Mucosa of stomach (tissue), 1 donor: Measurements from ENCODE around the gene PLXNA2.

ENCODE experiments used
- H3K27me3 ChIP-seq: one replicate; pipeline ENCODE4 v1.7.0; 2013; ENCODE audit warnings: mild to moderate bottlenecking, low read length; ENCODE audit not compliant: control insufficient read depth, insufficient read depth
- H3K36me3 ChIP-seq: one replicate; pipeline ENCODE4 v1.7.0; 2013; ENCODE audit warnings: low read length; ENCODE audit not compliant: control insufficient read depth, insufficient read depth
- H3K4me1 ChIP-seq: one replicate; pipeline ENCODE4 v1.7.0; 2013; ENCODE audit warnings: mild to moderate bottlenecking, low read length; ENCODE audit not compliant: control insufficient read depth, insufficient read depth
- H3K4me3 ChIP-seq: one replicate; pipeline ENCODE4 v1.7.0; 2013; ENCODE audit warnings: low read length
- H3K9ac ChIP-seq: one replicate; pipeline ENCODE4 v1.7.0; 2013; ENCODE audit warnings: mild to moderate bottlenecking, low read length, moderate library complexity
- H3K9me3 ChIP-seq: one replicate; pipeline ENCODE4 v1.7.0; 2013; ENCODE audit warnings: mild to moderate bottlenecking, low read length, moderate library complexity; ENCODE audit not compliant: control insufficient read depth
- donor health status: Pancreatic carcinoma.

The PLXNA2 gene

DNA sequence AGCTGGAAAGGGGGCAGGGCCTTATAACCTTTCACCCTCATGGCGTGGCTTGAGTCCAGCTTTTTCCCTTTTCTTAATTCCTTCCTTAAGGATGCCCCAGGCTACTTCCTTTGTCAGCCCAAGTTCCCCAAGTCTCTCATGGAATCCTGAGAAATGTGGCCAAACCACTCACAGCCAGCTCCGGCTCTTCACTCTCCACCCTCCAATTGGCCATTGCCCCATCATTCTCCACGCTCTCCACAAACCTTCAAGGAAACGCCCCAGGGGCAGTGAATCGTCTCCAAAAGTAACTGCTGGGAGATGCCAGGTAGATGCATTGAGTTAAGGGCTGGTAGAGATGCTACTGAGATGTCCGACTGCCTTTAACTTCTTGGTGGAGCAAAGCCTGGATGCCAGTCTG is 219.8 kb downstream of the PLXNA2 start:
- Histone ChIP-seq H3K4me3 (no peak overlapping the region), H3K27me3 (no peaks in the 10 kb centered on the region), H3K9ac (no peak overlapping the region), H3K9me3 (no peaks in the 10 kb centered on the region), H3K4me1 (peaks cover 13% of the 10 kb centered on the region), H3K36me3 (peaks cover 13% of the 10 kb centered on the region)

GRCh38 chr1:208019257-208019656 is 224.9 kb downstream of the PLXNA2 start:
- no peak overlapping the region for H3K9ac ChIP-seq
- peaks cover 6% of the 10 kb centered on the region for H3K4me1 ChIP-seq
- no peak overlapping the region for H3K4me3 ChIP-seq

GRCh38 chr1:208015255-208015654 is 228.9 kb downstream of the PLXNA2 start:
- Histone ChIP-seq H3K4me3 (no peak overlapping the region), H3K27me3 (no peaks in the 10 kb centered on the region), H3K4me1 (no peaks in the 10 kb centered on the region), H3K9me3 (no peaks in the 10 kb centered on the region), H3K36me3 (no peaks in the 10 kb centered on the region), H3K9ac (no peak overlapping the region)

More at GRCh38 chr1:208019257-208019656, 224.9 kb downstream of the PLXNA2 start:
- no peaks in the 10 kb centered on the region for H3K27me3 ChIP-seq
- no peaks in the 10 kb centered on the region for H3K9me3 ChIP-seq
- H3K36me3 ChIP-seq = no peaks in the 10 kb centered on the region

- H3K9ac ChIP-seq = no peak overlapping the region
- no peaks in the 10 kb centered on the region for H3K4me1 ChIP-seq
- no peaks in the 10 kb centered on the region for H3K9me3 ChIP-seq
- no peaks in the 10 kb centered on the region for H3K36me3 ChIP-seq
- no peak overlapping the region for H3K4me3 ChIP-seq
- H3K27me3 ChIP-seq = no peaks in the 10 kb centered on the region
Measured at GRCh38 chr1:208013210-208013609, 231.0 kb downstream of the PLXNA2 start.

DNA sequence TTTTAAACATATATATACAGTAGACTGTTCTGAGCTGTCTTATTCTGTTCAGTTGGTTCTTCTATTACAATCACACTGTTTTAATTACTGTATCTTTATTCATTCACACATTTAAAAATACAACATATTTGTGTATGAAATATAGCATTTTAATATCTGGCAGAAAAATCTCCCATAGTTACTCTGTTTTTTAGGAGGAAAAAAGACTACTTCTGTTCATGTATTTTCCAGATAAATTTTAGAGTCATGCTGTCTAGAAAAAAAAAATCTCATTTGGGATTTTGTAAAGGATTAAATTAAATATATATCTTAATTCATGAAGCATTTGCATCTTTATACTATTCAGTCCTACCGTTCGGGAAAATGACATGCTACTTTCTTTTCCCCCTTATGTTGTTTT is 231.5 kb downstream of the PLXNA2 start:
- Histone ChIP-seq H3K4me1 (no peaks in the 10 kb centered on the region), H3K4me3 (no peak overlapping the region), H3K9me3 (no peaks in the 10 kb centered on the region), H3K36me3 (no peaks in the 10 kb centered on the region), H3K9ac (no peak overlapping the region), H3K27me3 (no peaks in the 10 kb centered on the region)

GRCh38 chr1:208010487-208011071 is 233.6 kb downstream of the PLXNA2 start:
- Histone ChIP-seq H3K4me3 (no peak overlapping the region), H3K9me3 (no peaks in the 10 kb centered on the region), H3K4me1 (no peaks in the 10 kb centered on the region), H3K9ac (no peak overlapping the region), H3K27me3 (no peaks in the 10 kb centered on the region), H3K36me3 (no peaks in the 10 kb centered on the region)

DNA sequence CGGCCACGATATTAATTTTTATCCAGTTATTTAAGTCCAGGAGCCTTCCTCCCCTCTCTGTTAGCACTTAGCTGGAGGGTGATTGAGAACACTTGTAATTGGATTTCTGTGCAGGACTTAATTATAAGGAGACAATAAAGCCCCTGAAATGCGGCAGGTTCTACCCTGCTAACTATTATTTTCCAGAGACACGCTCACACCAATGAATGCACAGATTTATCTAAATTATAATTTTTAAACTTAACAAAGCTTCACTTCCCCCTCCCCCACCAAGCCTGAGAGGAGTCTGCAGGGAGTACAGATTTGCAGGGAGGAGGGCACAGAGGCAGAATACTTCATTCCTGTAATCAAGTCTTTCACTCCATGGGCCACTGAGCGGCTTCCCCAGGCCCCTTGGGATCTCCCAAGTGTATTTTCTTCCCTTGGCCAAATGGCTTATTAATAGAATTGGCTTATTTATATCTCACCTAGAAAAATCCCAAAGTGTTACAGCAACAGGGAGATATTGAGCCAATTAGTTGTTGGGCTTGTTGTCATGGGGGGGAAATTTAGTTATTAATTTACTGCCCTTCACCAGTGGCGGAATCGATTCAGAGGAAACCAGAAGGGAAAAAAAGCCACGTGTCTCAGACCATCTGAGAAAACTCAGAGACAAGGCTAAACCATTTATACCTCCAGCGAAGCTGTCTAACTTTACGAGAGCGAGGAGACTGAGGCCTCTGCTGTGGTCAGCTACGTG is 234.3 kb downstream of the PLXNA2 start:
- H3K27me3 ChIP-seq = no peaks in the 10 kb centered on the region
- H3K9ac ChIP-seq = no peak overlapping the region
- H3K4me1 ChIP-seq = no peaks in the 10 kb centered on the region
- no peaks in the 10 kb centered on the region for H3K9me3 ChIP-seq
- H3K36me3 ChIP-seq = no peaks in the 10 kb centered on the region
- no peak overlapping the region for H3K4me3 ChIP-seq

DNA sequence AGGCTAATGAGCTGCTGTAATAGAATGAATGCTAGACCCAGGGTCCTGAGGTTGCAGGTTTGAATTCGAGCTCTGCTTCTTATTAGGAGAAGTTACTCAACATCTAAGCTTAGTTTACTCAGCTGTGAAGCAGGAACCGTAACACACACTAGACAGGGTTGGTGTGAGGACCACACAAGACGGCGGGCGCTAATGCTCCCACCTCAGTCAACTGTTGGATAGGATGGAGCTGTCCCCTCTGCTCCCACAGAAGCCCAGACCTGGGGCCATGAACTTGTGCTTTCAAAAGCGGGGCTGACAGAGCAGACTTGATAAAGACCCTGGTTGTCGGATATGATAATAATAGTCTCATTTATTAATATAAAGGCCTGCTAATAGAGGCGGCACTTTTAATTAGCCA is 234.9 kb downstream of the PLXNA2 start:
- Histone ChIP-seq H3K36me3 (no peaks in the 10 kb centered on the region), H3K4me3 (no peak overlapping the region), H3K4me1 (no peaks in the 10 kb centered on the region), H3K27me3 (no peaks in the 10 kb centered on the region), H3K9ac (no peak overlapping the region), H3K9me3 (no peaks in the 10 kb centered on the region)

- Histone ChIP-seq H3K36me3 (no peaks in the 10 kb centered on the region), H3K4me3 (no peak overlapping the region), H3K4me1 (no peaks in the 10 kb centered on the region), H3K27me3 (no peaks in the 10 kb centered on the region), H3K9me3 (no peaks in the 10 kb centered on the region), H3K9ac (no peak overlapping the region)
Measured at GRCh38 chr1:208008534-208008933, 235.7 kb downstream of the PLXNA2 start.

GRCh38 chr1:208007938-208008342 is 236.2 kb downstream of the PLXNA2 start:
- no peaks in the 10 kb centered on the region for H3K4me1 ChIP-seq
- no peaks in the 10 kb centered on the region for H3K36me3 ChIP-seq
- H3K27me3 ChIP-seq = no peaks in the 10 kb centered on the region
- H3K9ac ChIP-seq = no peak overlapping the region
- H3K4me3 ChIP-seq = no peak overlapping the region
- H3K9me3 ChIP-seq = no peaks in the 10 kb centered on the region

DNA sequence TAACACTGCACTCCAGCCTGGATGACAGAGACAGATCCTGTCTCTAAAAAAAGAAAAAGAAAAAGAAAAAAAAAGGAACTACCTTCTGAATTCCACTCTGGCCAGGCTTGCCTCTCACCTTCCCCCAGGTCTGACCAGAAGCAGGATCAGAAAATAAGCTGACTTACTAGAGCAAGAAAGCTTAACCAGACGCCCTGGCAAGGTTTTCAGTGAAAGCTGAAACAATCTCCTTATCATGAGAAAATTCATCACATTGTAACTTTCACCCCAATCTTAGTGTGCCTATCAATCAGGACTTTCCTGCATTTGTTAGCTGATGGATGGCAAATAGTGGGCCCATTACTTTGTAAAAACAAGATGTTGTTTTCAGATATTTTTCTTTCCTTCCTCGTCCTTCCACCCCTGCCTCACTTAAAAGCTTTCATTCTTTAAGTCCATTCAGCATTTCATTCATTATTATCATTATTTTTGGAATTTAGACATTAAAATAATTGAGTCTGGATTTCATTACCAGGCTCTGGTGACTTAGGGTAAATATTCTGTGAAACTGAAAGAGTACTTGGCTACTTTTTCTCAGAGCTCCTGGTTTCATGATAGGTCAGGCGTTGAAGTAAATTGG is 236.8 kb downstream of the PLXNA2 start:
- no peaks in the 10 kb centered on the region for H3K9me3 ChIP-seq
- H3K36me3 ChIP-seq = no peaks in the 10 kb centered on the region
- H3K27me3 ChIP-seq = no peaks in the 10 kb centered on the region
- H3K4me1 ChIP-seq = no peaks in the 10 kb centered on the region
- no peak overlapping the region for H3K4me3 ChIP-seq
- H3K9ac ChIP-seq = no peak overlapping the region

GRCh38 chr1:208006258-208006920 is 237.8 kb downstream of the PLXNA2 start:
- no peak overlapping the region for H3K4me3 ChIP-seq
- H3K9ac ChIP-seq = no peak overlapping the region
- no peaks in the 10 kb centered on the region for H3K27me3 ChIP-seq
- no peaks in the 10 kb centered on the region for H3K9me3 ChIP-seq
- no peaks in the 10 kb centered on the region for H3K36me3 ChIP-seq
- H3K4me1 ChIP-seq = no peaks in the 10 kb centered on the region
